ENCODE results near the gene PALMD.

DNA sequence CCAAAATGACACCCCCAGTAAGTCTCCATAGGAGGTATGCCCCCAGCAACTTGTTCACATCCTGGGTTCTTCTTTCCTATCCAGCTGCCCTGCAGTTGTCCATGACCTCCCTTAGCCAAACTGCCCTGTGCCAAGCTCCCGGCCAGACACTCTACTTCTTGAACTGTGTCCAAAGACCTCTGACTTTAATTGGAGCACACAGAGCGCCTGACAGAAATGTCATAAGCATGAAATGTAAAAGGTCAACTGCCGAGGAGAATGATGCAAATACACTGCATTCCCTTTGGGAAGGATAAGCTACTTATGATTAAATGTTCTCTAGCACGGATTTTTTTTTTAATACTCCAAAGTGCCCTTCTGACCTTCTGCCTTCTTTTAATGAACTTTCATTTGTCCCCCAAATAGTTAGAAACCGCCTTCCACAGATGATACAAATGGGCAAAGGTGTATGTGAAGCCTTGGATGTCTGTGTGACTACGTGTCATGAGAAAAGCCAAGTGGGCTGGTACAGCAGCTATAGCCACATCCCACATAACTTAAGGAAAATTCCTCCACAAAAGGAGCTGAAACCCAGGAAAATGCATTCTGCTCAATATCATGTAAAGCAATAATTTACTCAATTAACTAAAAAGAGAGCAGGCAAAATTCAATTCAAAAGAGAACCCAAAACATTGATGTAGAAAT is 26.8 kb downstream of the PALMD start:
- TF ChIP-seq, protein P1, sequence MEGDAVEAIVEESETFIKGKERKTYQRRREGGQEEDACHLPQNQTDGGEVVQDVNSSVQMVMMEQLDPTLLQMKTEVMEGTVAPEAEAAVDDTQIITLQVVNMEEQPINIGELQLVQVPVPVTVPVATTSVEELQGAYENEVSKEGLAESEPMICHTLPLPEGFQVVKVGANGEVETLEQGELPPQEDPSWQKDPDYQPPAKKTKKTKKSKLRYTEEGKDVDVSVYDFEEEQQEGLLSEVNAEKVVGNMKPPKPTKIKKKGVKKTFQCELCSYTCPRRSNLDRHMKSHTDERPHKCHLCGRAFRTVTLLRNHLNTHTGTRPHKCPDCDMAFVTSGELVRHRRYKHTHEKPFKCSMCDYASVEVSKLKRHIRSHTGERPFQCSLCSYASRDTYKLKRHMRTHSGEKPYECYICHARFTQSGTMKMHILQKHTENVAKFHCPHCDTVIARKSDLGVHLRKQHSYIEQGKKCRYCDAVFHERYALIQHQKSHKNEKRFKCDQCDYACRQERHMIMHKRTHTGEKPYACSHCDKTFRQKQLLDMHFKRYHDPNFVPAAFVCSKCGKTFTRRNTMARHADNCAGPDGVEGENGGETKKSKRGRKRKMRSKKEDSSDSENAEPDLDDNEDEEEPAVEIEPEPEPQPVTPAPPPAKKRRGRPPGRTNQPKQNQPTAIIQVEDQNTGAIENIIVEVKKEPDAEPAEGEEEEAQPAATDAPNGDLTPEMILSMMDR (conservative IDR thresholded peaks at IDR 0.05; ENCODE audit: low read length): no peak
- TF ChIP-seq EZH2phosphoT487 (IDR thresholded peaks at IDR 0.05; ENCODE audit: borderline replicate concordance): no peak
